Tibial artery (tissue), 4 donors: ENCODE measurements around the gene GPBAR1.

ENCODE experiments used
- DNase-seq, 2 donors: peaks; one replicate each; pipeline ENCODE4 v3.0.0-alpha.2; 2019
- H3K27ac ChIP-seq, 2 donors: fragments of 200-600 bp; sonication (generic) in 1 of 2; 1 replicate in 1 of 2; 2 replicates in 1 of 2; pipeline ENCODE4 v1.5.1; 2018 to 2019; ENCODE audit warnings: mild to moderate bottlenecking in 1 of 2
- H3K27me3 ChIP-seq, 2 donors: fragments of 200-600 bp; sonication (generic) in 1 of 2; one replicate each; pipeline versions ENCODE4 v1.5.1 to v1.6.0; 2016 to 2019
- H3K36me3 ChIP-seq, 3 donors: fragments of 200-600 bp; sonication (generic) in 2 of 3; one replicate each; pipeline ENCODE4 v1.5.1; 2016 to 2019; ENCODE audit warnings: mild to moderate bottlenecking in 2 of 3
- H3K4me1 ChIP-seq, 4 donors: fragments of 200-600 bp; sonication (generic) in 2 of 4; 1 replicate in 3 of 4; 2 replicates in 1 of 4; pipeline ENCODE4 v1.5.1; 2016 to 2019
- H3K4me3 ChIP-seq, 2 donors: fragments of 200-600 bp; sonication (generic) in 1 of 2; 1 replicate in 1 of 2; 2 replicates in 1 of 2; pipeline ENCODE4 v1.5.1; 2018 to 2019; ENCODE audit warnings: mild to moderate bottlenecking in 2 of 2
- H3K9me3 ChIP-seq, 3 donors: fragments of 200-600 bp; sonication (generic) in 1 of 3; one replicate each; pipeline ENCODE4 v1.5.1; 2016 to 2019
- CTCF ChIP-seq, 2 experiments: fragments of 200-600 bp in 1 of 2; fragments of 450-650 bp in 1 of 2; IDR thresholded peaks; one replicate each; pipeline ENCODE4 v1.5.1; 2017 to 2019; ENCODE audit warnings: antibody characterized with exemption in 2 of 2, mild to moderate bottlenecking in 1 of 2, moderate library complexity in 1 of 2
- intact Hi-C: fragments of 100-400 bp; cut with DNase I; formaldehyde crosslinking; loops from one replicate; pipeline ENCODE4 v1.15.0; 2023; ENCODE audit warnings: low total_unique reads

Gene GPBAR1

GRCh38 chr2:218260742-218261422 is at the start of gene GPBAR1:
TSS of gene GPBAR1 (plus strand) at chr2:218261015. CDS start at chr2:218262725, 1,710 bp downstream.
- Histone ChIP-seq H3K27ac (peak within 1 kb of the TSS; percentile 52 to 62), H3K36me3 (peaks cover 15 to 50% (median 40%) of the 10 kb centered on the region in 3 donors), H3K4me3 (no peak within 1 kb of the TSS), H3K27me3 (no peaks in the 10 kb centered on the region), H3K4me1 (peaks cover 0 to 47% (median 30%) of the 10 kb centered on the region in 4 donors), H3K9me3 (no peaks in the 10 kb centered on the region)
- DNase-seq: peak; percentile 63 to 81
- no peak for TF ChIP-seq CTCF (IDR thresholded peaks at IDR 0.05)
- intact Hi-C loops: loop anchor here (10.0 kb wide), 1 partner anchor 46 kb away; the partner anchor contains the start of gene ARPC2

DNA sequence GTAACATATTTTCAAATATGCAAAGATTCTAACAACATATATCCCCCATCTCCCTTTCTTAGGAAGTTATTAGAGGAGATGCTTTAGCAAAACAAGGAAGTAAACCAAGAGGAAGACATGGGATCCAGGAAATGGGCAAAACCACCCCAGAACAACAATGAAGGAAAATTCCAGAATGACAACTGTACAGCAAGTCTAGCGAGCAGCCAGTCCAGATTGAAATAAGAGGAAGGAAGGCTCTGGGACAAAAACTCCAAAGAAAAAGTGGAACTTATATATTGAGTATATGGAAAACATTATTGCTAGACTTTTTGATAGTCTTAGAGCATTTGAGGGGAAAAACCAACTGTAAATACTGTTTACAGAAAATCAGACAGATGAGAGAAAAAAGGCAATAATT is 46.7 kb upstream of the GPBAR1 start:
- H3K36me3 ChIP-seq: no peaks in the 10 kb centered on the region
- intact Hi-C loops: loop anchor here (10.0 kb wide), 1 partner anchor 51 kb away; the partner anchor contains the start of gene GPBAR1
- no peak for DNase-seq
- H3K4me3 ChIP-seq: no peak overlapping the region
- peaks cover 0 to 4% of the 10 kb centered on the region in 2 donors for H3K27me3 ChIP-seq
- H3K4me1 ChIP-seq: peaks cover 0 to 19% (median 16%) of the 10 kb centered on the region in 4 donors
- H3K9me3 ChIP-seq: no peaks in the 10 kb centered on the region
- TF ChIP-seq CTCF (IDR thresholded peaks at IDR 0.05): no peak
- H3K27ac ChIP-seq: no peak overlapping the region

- H3K36me3 ChIP-seq: no peaks in the 10 kb centered on the region
- H3K4me3 ChIP-seq: peak overlapping the region; percentile 98 to 99
- peaks cover 0 to 40% (median 34%) of the 10 kb centered on the region in 4 donors for H3K4me1 ChIP-seq
- H3K9me3 ChIP-seq: no peaks in the 10 kb centered on the region
- peak overlapping the region; percentile 94 to 99 for H3K27ac ChIP-seq
- TF ChIP-seq CTCF (IDR thresholded peaks at IDR 0.05): no peak
- peak in 1 of 2 donors; percentile 67 for DNase-seq
- no peaks in the 10 kb centered on the region for H3K27me3 ChIP-seq
- intact Hi-C loops: loop anchor here (10.0 kb wide), 1 partner anchor 48 kb away; the partner anchor contains the start of gene GPBAR1
These were observed 44.5 kb upstream of the GPBAR1 start for GRCh38 chr2:218216336-218216673.

- Histone ChIP-seq H3K36me3 (no peaks in the 10 kb centered on the region), H3K27ac (peak within 1 kb of the TSS; percentile 94 to 99), H3K4me1 (peaks cover 0 to 45% (median 39%) of the 10 kb centered on the region in 4 donors), H3K4me3 (peak within 1 kb of the TSS; percentile 98 to 99), H3K9me3 (no peaks in the 10 kb centered on the region), H3K27me3 (no peaks in the 10 kb centered on the region)
- peak; percentile 92 to 96 for DNase-seq
- peak; percentile 24 to 51 for TF ChIP-seq CTCF (IDR thresholded peaks at IDR 0.05)
- intact Hi-C loops: loop anchor here (10.0 kb wide), 1 partner anchor 48 kb away; the partner anchor contains the start of gene GPBAR1
These were observed 44.0 kb upstream of the GPBAR1 start, which contains the start of gene ARPC2 for GRCh38 chr2:218216674-218217359. TSS of gene ARPC2 (plus strand) at chr2:218217189. CDS start at chr2:218217471, 282 bp downstream.

DNA sequence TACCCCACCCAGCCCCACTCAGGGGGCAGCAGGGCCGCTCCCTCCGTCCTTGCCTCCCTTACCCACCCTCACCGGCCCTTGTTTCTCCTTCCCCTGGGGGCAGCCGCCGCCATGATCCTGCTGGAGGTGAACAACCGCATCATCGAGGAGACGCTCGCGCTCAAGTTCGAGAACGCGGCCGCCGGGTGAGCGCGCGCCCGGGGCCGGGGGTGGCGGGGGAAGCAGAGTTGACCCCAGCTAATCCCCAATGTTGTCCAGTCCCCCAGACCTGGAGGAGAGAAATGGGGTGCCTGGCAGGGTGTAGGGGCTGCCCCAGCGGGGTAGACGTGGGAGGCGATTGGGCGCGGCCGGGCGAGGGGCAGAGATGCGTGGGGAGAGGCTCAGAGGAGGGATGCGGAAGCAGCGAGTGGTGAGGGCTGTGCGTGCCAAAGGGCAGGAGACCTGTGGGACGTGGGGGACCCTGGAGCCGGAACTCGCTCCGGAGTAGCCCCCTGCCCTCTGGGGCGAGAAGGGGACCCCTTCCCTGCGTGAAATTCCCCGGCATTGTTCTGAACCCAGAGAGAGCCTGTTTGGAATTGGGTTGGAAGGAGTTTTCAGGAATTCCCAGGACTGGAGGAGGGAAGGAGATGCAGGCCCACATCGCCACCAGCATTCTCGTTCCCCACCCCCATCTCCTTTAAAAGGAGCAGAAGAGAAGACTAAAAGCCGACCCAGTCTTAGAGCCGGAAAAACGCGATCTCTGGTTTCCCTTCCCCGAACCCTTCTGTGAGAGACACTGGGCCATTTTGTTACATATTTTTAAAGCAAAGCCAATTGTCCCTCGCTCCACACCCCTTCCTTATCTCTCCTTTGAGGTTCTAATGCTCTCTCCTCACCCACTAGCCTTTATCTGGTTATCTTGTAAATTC is 43.2 kb upstream of the GPBAR1 start:
- peaks cover 0 to 53% (median 44%) of the 10 kb centered on the region in 4 donors for H3K4me1 ChIP-seq
- DNase-seq: peak; percentile 43 to 80
- TF ChIP-seq CTCF (IDR thresholded peaks at IDR 0.05): no peak
- peak overlapping the region; percentile 94 to 99 for H3K27ac ChIP-seq
- H3K36me3 ChIP-seq: no peaks in the 10 kb centered on the region
- H3K9me3 ChIP-seq: no peaks in the 10 kb centered on the region
- H3K27me3 ChIP-seq: no peaks in the 10 kb centered on the region
- intact Hi-C loops: loop anchor here (10.0 kb wide), 1 partner anchor 47 kb away; the partner anchor contains the start of gene GPBAR1
- H3K4me3 ChIP-seq: peak overlapping the region; percentile 98 to 99
